Dedifferentiated amniotic fluid mesenchymal stem cell (primary cell): ENCODE data around the gene TACSTD2.
"Not testable (repeated sequence)": the region's sequence is repeated elsewhere in the genome, so short reads cannot be mapped to it uniquely, and the experiment has no call there.

Experiments used
- DNase-seq: peaks from one replicate; pipeline ENCODE4 v3.0.0-alpha.2; 2016; ENCODE audit errors: extremely low spot score

The TACSTD2 gene

GRCh38 chr1:58576727-58577653 lies at the start of gene TACSTD2:
TSS of gene TACSTD2 (minus strand) at chr1:58577252. CDS start at chr1:58577156, 96 bp downstream.
- no peak for DNase-seq

GRCh38 chr1:58626293-58626692 lies 49.2 kb upstream of the TACSTD2 start:
- no peak for DNase-seq

DNA sequence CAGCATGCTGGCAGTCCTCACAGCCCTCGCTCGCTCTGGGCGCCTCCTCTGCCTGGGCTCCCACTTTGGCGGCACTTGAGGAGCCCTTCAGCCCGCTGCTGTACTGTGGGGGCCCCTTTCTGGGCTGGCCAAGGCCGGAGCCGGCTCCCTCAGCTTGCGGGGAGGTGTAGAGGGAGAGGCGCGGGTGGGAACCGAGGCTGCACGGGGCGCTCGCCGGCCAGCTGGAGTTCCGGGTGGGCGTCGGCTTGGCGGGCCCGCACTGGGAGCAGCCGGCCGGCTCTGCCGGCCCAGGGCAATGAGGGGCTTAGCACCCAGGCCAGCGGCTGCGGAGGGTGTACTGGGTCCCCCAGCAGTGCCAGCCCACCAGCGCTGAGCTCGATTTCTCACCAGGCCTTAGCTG lies 46.2 kb upstream of the TACSTD2 start:
- not testable (repeated sequence) for DNase-seq

- DNase-seq = no peak
Observed at GRCh38 chr1:58622571-58622970, 45.5 kb upstream of the TACSTD2 start.

DNA sequence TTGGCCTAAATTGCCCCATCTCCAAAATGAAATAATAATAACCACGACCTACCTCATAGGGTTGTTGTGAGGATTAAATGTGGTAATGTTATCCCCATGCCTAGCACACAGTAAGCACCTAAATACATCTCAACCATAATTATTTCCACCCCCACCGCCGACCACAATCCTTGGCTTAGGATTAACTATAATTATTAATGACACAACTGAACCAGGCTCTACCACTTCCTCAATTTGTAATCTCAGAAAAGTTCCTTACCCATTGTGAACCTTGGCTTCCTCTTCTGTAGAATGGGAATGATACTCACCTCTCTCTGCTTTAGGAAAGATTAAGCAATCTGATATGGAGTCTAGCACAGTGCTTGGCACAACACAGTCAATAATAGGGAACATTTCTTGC lies 44.3 kb upstream of the TACSTD2 start:
- DNase-seq = no peak

DNA sequence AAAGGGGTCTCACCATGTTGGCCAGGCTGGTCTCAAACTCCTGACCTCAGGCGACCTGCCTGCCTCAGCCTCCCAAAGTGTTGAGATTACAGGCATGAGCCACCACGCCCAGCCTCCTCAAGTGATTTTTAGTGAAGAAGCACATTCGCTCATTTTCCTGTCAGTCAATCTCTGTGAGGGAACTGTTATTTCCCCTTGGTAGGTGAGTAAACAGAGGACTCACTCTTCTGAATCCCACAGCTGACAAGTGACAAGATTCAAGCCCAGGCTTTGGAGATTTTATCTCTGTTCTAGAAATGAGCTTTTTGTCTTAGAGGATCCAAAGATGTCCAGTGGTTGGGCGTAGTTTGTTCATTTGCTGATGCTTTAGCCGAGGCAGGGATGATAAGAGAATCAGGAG lies 43.9 kb upstream of the TACSTD2 start:
- no peak for DNase-seq

DNA sequence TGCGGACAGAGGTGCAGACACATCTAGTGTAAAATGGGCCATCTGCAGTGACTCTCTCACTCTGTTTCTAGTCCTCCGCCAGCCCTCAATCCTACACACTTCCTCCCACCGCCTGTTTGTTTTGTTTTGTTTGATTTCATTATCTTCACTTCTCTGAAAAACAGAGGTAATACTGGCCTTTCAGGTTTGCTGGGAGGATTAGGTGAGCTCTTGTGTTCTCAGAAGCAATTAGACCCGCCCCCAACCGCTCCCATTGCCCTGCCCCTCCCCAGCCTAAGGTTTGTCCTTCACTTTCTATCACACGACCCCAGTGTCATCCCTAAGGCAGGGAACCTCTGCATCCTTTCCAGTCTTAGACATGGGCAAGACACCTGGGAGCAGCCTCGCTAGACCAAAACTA lies 43.2 kb upstream of the TACSTD2 start:
- no peak for DNase-seq

- no peak for DNase-seq
Observed at GRCh38 chr1:58619286-58620054, 42.4 kb upstream of the TACSTD2 start.

GRCh38 chr1:58618303-58618702 lies 41.3 kb upstream of the TACSTD2 start:
- DNase-seq = peak; percentile 91

- no peak for DNase-seq
Observed at GRCh38 chr1:58611861-58612385, 34.9 kb upstream of the TACSTD2 start.

GRCh38 chr1:58608945-58609344 lies 31.9 kb upstream of the TACSTD2 start:
- DNase-seq = no peak

GRCh38 chr1:58608297-58608696 lies 31.2 kb upstream of the TACSTD2 start:
- no peak for DNase-seq

GRCh38 chr1:58607391-58607790 lies 30.3 kb upstream of the TACSTD2 start:
- DNase-seq = no peak

DNA sequence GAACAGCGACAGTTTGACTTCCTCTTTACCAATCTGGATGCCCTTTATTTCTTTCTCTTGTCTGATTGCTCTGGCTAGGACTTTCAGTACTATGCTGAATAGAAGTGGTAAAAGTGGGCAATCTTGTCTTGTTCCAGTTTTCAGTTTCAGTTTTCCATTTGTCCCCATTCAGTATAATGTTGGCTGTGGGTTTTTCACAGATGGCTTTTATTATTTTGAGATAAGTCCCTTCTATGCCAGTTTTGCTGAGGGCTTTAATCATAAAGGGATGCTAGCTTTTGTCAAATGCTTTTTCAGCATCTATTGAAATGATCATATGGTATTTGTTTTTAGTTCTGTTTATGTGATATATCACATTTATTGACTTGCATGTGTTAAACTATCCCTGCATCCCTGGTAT lies 24.9 kb upstream of the TACSTD2 start:
- not testable (repeated sequence) for DNase-seq

GRCh38 chr1:58597996-58598395 lies 20.9 kb upstream of the TACSTD2 start:
- DNase-seq = no peak

- no peak for DNase-seq
Observed at GRCh38 chr1:58597076-58597475, 20.0 kb upstream of the TACSTD2 start.

GRCh38 chr1:58596631-58597052 lies 19.6 kb upstream of the TACSTD2 start:
- no peak for DNase-seq

- DNase-seq = no peak
Observed at GRCh38 chr1:58594546-58594945, 17.5 kb upstream of the TACSTD2 start.

DNA sequence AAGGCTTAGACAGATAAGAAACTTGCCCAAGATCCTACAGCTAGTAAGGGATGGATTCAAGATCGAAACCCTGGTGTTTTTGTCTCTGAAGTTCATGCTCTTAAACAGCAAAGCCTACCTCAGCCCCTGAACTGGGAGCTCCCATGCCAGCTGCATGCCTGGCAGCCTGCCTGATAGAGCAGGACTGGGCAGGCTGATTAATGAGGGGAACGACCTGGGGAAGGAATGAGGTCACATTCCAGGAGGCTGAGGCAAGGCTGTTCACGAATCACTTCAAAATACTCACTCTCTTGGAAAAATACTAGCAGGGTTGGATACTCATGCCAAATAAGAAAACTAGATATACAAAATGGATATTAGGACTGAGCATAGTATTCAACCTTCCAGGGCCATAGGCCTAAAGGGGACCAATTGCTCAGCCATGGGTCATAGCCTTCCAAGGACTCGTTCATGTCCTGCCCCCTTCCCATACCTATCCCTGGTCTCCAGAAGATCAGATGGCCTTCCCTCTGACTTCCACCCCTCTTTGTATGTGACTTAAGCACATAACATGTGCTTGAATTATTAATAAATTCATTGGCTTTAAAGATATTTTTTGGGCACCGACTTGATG lies 15.6 kb upstream of the TACSTD2 start:
- peak; percentile 73 for DNase-seq

GRCh38 chr1:58591806-58592205 lies 14.8 kb upstream of the TACSTD2 start:
- DNase-seq = no peak

GRCh38 chr1:58590019-58590418 lies 13.0 kb upstream of the TACSTD2 start:
- DNase-seq = no peak

DNA sequence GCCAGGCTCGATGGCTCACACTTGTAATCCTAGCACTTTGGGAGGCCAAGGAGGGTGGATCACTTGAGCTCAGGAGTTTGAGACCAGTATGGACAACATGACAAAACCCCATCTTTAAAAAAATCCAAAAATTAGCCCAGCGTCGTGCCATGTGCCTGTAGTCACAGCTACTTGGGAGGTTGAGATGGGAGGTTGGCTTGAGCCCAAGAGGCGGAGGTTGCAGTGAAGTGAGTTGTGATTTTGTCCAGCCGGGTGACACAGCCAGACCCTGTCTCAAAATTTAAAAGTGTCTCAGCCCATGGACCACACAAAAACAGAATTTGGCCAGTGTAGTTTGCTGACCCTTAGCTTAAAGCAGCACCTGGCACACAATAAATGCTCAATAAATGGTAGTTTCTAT lies 11.3 kb upstream of the TACSTD2 start:
- DNase-seq = no peak
